Measurements from ENCODE around the gene SLC26A11. TPM values are rescaled to one million over a fixed set of nuclear protein-coding genes. Genes with fewer than 3 reads are reported as not detected.

SLC26A11 gene
- total and polyA plus RNA-seq, 2 donors (not counting 1 experiment from before 2014, with no cell fraction given): 5.8 to 19.3 TPM

DNA sequence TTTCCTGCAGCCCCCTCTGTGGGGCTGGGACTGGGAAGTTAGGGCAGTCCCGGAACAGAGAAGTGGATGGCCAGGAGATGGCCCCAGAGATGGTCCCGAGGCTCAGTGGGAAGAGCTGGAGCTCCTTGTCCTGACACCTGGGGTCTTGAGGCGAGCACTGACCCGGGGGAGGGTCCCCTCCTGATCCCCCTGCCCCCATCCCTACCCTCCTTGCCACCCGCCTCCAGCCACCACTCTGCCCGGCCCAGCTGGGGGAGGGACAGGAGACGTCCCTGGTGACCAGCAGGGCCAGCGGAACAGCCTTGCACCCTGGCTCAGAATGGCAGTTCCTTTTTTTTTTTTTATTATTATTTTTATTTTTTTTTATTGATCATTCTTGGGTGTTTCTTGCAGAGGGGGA is 26.5 kb downstream of the SLC26A11 start:
- DNase-seq (ENCODE audit: low read depth in 2 of 2): no peak
- no peak overlapping the region for H3K4me3 ChIP-seq (replicated peaks in 1 of 4; ENCODE audit: control extremely low read depth in 1 of 4, insufficient read depth in 1 of 4, low read depth in 3 of 4, low read length in 4 of 4)
- no peak overlapping the region for H3K27ac ChIP-seq (ENCODE audit: insufficient read depth, low read length)
- H3K4me2 ChIP-seq (ENCODE audit: extremely low read depth, insufficient read depth, low read length): no peak overlapping the region
- TF ChIP-seq EZH2 (IDR thresholded peaks at IDR 0.05; ENCODE audit: low read length, missing control alignments): no peak
- TF ChIP-seq CTCF (conservative IDR thresholded peaks at IDR 0.05 in 1 of 2, IDR thresholded peaks at IDR 0.05 in 1 of 2; ENCODE audit: low read depth in 1 of 2, low read length in 2 of 2): no peak
- H3K9ac ChIP-seq (ENCODE audit: insufficient read depth, low read length): no peak overlapping the region
- H4K20me1 ChIP-seq (ENCODE audit: control insufficient read depth, extremely low read depth, insufficient read depth, low read length): no peaks in the 10 kb centered on the region
- H3K27me3 ChIP-seq (ENCODE audit: control insufficient read depth, insufficient read depth, low read length): no peaks in the 10 kb centered on the region
- peaks cover 4% of the 10 kb centered on the region for H3K36me3 ChIP-seq (ENCODE audit: control insufficient read depth, insufficient read depth, low read length)
- H3K9me3 ChIP-seq (ENCODE audit: control insufficient read depth, insufficient read depth, low read depth, low read length): no peaks in the 10 kb centered on the region
- H3K4me1 ChIP-seq (ENCODE audit: control insufficient read depth, extremely low read depth, insufficient read depth, low read length): no peaks in the 10 kb centered on the region
- H2AFZ ChIP-seq (ENCODE audit: low read length): no peak overlapping the region
- H3K79me2 ChIP-seq (ENCODE audit: control insufficient read depth, insufficient read depth, low read length): no peaks in the 10 kb centered on the region

DNA sequence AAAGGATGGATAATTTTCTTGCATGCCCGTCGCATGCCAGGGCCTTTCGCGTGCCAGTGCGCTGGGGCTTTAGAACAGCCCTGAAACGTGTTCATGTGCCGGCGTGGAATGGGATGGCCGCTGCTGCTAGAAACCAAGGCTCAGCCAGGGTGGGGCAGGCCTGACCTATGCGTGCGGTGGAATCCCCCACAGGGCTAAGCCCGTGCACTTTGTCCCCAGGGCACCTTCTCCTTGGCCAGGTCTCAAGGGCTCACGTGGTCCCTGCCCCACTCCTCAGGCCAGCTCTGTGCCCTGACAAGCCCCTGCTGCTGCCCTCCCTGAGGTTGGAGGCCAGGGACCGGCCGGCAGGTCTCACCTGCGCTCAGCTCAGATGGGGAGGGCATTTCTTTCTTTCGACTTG is 27.3 kb downstream of the SLC26A11 start:
- Histone ChIP-seq H3K4me2 (ENCODE audit: extremely low read depth, insufficient read depth, low read length) (no peak overlapping the region), H3K36me3 (ENCODE audit: control insufficient read depth, insufficient read depth, low read length) (peaks cover 3% of the 10 kb centered on the region), H3K9ac (ENCODE audit: insufficient read depth, low read length) (no peak overlapping the region), H3K27ac (ENCODE audit: insufficient read depth, low read length) (no peak overlapping the region), H4K20me1 (ENCODE audit: control insufficient read depth, extremely low read depth, insufficient read depth, low read length) (no peaks in the 10 kb centered on the region), H3K27me3 (ENCODE audit: control insufficient read depth, insufficient read depth, low read length) (no peaks in the 10 kb centered on the region), H3K4me1 (ENCODE audit: control insufficient read depth, extremely low read depth, insufficient read depth, low read length) (no peaks in the 10 kb centered on the region), H2AFZ (ENCODE audit: low read length) (no peak overlapping the region), H3K9me3 (ENCODE audit: control insufficient read depth, insufficient read depth, low read depth, low read length) (no peaks in the 10 kb centered on the region), H3K4me3 (replicated peaks in 1 of 4; ENCODE audit: control extremely low read depth in 1 of 4, insufficient read depth in 1 of 4, low read depth in 3 of 4, low read length in 4 of 4) (no peak overlapping the region), H3K79me2 (ENCODE audit: control insufficient read depth, insufficient read depth, low read length) (no peaks in the 10 kb centered on the region)
- no peak for TF ChIP-seq CTCF (conservative IDR thresholded peaks at IDR 0.05 in 1 of 2, IDR thresholded peaks at IDR 0.05 in 1 of 2; ENCODE audit: low read depth in 1 of 2, low read length in 2 of 2)
- TF ChIP-seq EZH2 (IDR thresholded peaks at IDR 0.05; ENCODE audit: low read length, missing control alignments): no peak
- no peak for DNase-seq (ENCODE audit: low read depth in 2 of 2)

DNA sequence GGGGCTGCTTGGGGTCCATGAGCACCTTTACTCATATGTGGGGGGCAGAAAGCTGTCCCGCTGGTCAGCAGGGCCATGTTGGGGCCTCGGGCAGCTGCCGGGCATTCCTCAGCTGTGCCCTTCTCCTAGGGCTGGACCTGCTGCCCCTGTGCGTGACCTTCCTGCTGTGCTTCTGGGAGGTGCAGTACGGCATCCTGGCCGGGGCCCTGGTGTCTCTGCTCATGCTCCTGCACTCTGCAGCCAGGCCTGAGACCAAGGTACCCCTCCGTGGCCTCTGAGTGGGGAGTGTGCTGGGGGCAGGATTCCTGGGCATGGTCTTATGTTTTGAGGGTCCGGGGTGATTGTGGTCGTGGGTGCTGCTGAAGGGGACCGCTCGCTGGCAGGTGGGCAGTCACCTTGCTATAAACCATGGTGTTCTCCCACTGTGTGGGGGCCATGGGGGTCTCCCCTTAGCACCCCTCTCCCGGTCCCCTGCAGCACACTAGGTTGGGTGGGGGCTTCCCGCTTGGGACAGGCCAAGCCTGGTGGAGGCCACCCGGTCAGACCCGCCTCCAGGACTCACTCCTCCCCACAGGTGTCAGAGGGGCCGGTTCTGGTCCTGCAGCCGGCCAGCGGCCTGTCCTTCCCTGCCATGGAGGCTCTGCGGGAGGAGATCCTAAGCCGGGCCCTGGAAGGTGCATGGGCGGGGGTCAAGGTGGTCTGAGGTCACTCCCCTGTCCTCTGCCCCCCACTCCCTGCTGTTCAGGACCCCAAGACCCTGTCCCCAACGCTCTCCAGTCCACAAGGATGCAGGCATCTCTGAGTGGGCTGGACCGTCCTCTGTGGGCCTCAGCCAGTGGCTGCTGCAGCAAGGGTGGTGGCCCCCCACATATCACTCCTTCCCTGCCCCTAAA is 28.0 kb downstream of the SLC26A11 start:
- Histone ChIP-seq H3K27ac (ENCODE audit: insufficient read depth, low read length) (no peak overlapping the region), H3K4me1 (ENCODE audit: control insufficient read depth, extremely low read depth, insufficient read depth, low read length) (no peaks in the 10 kb centered on the region), H3K36me3 (ENCODE audit: control insufficient read depth, insufficient read depth, low read length) (peaks cover 3% of the 10 kb centered on the region), H2AFZ (ENCODE audit: low read length) (no peak overlapping the region), H3K4me2 (ENCODE audit: extremely low read depth, insufficient read depth, low read length) (no peak overlapping the region), H4K20me1 (ENCODE audit: control insufficient read depth, extremely low read depth, insufficient read depth, low read length) (no peaks in the 10 kb centered on the region), H3K9ac (ENCODE audit: insufficient read depth, low read length) (no peak overlapping the region), H3K79me2 (ENCODE audit: control insufficient read depth, insufficient read depth, low read length) (no peaks in the 10 kb centered on the region), H3K9me3 (ENCODE audit: control insufficient read depth, insufficient read depth, low read depth, low read length) (no peaks in the 10 kb centered on the region), H3K27me3 (ENCODE audit: control insufficient read depth, insufficient read depth, low read length) (no peaks in the 10 kb centered on the region), H3K4me3 (replicated peaks in 1 of 4; ENCODE audit: control extremely low read depth in 1 of 4, insufficient read depth in 1 of 4, low read depth in 3 of 4, low read length in 4 of 4) (no peak overlapping the region)
- no peak for TF ChIP-seq CTCF (conservative IDR thresholded peaks at IDR 0.05 in 1 of 2, IDR thresholded peaks at IDR 0.05 in 1 of 2; ENCODE audit: low read depth in 1 of 2, low read length in 2 of 2)
- TF ChIP-seq EZH2 (IDR thresholded peaks at IDR 0.05; ENCODE audit: low read length, missing control alignments): no peak
- no peak for DNase-seq (ENCODE audit: low read depth in 2 of 2)
